Stimulated activated CD8-positive, alpha-beta memory T cell treated with anti-CD3 and anti-CD28 coated beads, Interleukin-7, amount 100 ng/mL, for 4 hours (primary cell): ENCODE measurements around the gene CCDC142.
"Not testable (repeated sequence)": the region's sequence is repeated elsewhere in the genome, so short reads cannot be mapped to it uniquely, and the experiment has no call there.

Experiments used
- DNase-seq, 2 donors: peaks; one replicate each; pipeline ENCODE4 v3.0.0-alpha.2; 2020; ENCODE audit warnings: low read depth in 2 of 2

CCDC142 gene

DNA sequence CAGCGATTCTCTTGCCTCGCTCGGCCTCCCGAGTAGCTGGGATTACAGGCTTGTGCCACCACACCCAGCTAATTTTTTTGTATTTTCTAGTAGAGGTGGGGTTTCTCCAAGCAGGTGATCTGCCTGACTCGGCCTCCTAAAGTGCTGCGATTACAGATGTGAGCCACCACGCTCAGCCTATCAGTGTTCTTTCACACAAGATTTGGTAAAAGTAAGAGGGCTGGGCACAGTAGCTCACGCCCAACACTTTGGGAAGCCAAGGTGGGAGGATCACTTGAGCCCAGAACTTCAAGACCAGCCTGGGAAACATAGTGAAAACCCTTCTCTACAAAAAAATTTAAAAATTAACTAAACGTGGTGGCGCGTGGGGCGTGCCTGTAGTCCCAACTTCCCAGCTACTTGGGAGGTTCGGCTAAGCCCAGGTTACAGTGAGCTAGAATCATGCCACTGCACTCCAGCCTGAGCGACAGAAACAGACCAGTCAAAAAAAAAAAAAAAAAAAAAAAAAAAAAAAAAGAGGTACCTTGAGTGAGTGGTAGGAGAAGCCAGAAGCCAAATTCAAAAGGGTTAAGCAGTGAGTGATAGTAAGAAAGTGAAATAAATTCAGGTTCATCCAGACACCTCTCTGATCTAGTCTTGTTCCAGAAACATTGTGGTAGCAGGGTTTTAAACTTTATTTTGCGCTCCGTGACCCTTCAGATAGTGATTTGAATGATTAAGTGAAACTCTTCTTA is 11.3 kb downstream of the CCDC142 start:
- no peak for DNase-seq

DNA sequence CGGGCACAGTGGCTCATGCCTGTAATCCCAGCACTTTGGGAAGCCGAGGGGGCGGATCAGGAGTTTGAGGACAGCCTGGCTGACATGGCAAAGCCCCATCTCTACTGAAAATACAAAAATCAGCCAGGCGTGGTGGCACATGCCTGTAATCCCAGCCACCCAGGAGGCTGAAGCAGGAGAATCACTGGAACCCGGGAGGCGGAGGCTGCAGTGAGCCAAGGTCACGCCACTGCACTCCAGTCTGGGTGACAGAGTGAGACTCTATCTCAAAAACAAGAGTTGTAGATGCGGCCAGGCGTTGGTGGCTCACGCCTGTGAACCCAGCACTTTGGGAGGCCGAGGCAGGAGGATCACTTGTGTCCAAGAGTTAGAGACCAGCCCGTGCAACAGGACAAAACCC is 12.1 kb downstream of the CCDC142 start:
- DNase-seq = not testable (repeated sequence)

DNA sequence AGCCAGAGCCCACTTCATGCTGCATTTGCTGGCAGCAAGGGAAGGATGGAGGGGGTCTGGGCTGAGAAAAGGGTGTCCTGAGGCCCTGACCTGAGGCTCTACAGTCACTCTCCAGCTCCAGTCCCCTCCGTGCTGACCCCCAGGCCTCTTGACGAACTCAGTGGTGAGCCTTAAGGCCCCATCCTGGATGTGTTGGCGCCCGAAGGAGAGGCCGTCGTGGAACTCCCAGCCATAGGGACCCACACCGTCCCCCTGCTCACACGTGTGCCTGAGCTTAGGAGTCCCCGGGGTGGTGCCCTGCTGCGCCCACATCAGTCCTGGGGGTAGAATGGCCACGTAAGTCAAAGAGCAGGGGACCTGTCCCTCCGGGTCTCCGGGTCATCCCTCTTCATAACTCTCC is 18.4 kb downstream of the CCDC142 start:
- DNase-seq = no peak

GRCh38 chr2:74462786-74463105 is 20.1 kb downstream of the CCDC142 start:
- DNase-seq = no peak

- DNase-seq = no peak
Measured at GRCh38 chr2:74462054-74462785, 20.6 kb downstream of the CCDC142 start.

- no peak for DNase-seq
Measured at GRCh38 chr2:74461187-74462053, 21.4 kb downstream of the CCDC142 start.

- not testable (repeated sequence) for DNase-seq
Measured at GRCh38 chr2:74460187-74460586, 22.6 kb downstream of the CCDC142 start.

DNA sequence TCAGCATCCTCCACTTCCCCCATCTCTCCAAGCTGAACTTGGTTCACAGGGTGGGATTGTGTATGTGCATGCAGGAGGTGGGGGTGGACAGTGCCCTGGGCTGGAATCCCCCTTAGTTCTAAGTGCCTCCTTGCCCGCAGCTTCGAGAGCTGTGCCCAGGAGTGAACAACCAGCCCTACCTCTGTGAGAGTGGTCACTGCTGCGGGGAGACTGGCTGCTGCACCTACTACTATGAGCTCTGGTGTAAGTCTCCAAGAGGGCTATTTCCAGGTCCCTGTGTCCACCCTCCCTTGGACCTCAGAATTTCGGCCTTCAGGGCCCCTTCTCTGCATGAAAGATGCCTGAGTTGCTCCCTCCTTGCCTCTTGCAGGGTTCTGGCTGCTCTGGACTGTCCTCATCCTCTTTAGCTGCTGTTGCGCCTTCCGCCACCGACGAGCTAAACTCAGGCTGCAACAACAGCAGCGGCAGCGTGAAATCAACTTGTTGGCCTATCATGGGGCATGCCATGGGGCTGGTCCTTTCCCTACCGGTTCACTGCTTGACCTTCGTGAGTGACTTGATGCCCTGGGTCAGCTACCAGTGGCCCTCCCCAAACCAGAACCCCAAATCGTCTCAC is 23.2 kb downstream of the CCDC142 start:
- not testable (repeated sequence) for DNase-seq

- DNase-seq = no peak
Measured at GRCh38 chr2:74458938-74459363, 23.8 kb downstream of the CCDC142 start.

DNA sequence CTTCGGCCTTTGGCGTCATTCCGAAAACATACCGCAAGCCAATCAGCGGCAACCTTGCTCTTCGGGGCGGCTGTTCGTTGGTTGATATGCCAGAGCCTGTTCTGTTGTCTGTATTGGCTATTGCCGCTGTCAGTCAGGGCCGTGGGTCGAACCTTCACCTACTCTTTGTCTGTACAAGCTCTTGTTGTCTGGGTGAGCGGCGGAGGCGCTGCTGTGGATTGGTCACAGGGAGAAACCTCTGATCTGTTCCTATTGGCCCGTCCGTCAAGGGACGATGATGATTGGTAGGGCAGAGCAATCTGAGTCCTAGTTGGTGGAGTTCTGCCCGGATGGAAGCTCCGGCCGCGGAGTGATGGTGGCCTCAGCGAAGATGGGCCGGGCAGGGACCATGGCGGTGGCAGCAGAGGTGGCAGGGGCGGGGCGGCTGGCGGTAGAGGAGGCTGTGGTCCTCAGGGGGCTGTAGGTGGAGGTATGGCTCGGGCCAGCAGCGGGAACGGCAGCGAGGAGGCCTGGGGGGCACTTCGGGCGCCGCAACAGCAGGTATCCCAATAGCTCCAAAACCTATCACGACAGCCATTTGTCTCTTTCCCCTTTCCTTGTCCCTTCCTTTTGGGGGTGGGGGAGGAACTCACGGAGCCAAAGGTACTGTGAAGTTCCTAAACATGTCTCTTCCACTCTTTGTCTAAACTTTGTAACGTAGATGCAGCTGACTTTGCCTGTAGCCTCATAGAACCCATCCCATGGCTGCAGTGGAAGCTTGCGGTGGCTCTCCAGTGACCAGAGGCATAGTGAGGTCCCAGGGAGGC is 24.5 kb downstream of the CCDC142 start, which contains the start of gene WBP1:
Gene WBP1 (plus strand): TSS at position 307 of the 806 bp plus-strand sequence. CDS start 165 bp downstream, at position 472.
- peak; percentile 98 to 100 for DNase-seq

DNA sequence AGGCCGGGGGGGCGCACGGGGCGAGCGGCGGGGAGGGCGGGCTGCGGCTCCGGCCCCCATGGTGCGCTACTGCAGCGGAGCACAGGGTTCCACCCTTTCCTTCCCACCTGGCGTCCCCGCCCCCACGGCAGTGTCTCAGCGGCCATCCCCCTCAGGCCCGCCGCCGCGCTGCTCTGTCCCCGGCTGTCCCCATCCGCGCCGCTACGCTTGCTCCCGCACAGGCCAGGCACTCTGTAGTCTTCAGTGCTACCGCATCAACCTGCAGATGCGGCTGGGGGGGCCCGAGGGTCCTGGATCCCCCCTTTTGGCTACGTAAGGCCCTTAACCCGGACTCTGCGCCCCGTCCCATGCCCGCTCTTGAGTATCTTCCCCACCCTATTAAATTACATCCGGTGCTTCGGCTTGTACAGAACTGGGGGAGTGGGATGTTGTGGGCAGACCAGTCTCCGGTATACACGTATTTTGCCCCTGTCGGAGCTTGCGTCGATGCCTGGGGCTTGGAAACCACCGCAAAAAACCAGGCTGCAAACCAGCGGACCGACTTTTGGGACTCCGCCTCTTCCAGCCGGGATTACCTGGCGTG is 25.2 kb downstream of the CCDC142 start:
- peak; percentile 73 to 87 for DNase-seq

DNA sequence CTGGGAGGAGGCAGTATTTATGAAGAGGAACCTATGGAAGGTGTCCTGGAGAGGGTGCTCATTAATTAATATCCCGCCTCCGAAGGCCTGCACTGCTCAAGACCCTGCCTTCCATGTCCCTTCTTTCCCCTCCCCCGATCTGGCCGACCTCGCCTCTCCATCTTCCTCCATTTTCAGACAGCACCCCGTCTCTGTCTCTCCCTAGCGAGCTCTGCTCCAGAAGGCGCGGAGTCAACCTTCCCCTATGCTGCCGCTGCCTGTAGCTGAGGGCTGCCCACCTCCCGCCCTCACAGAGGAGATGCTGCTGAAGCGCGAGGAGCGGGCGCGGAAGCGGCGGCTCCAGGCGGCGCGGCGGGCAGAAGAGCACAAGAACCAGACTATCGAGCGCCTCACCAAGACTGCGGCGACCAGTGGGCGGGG is 25.7 kb downstream of the CCDC142 start:
- no peak for DNase-seq

GRCh38 chr2:74454654-74455511 is 27.9 kb downstream of the CCDC142 start, which contains the start of gene INO80B:
Gene INO80B, plus strand, starts transcription at chr2:74455087. Its CDS starts 30 bp downstream, at chr2:74455117.
- peak; percentile 91 to 97 for DNase-seq

- no peak for DNase-seq
Measured at GRCh38 chr2:74450570-74451190, 32.1 kb downstream of the CCDC142 start.

GRCh38 chr2:74448771-74449170 is 34.0 kb downstream of the CCDC142 start:
- no peak for DNase-seq

DNA sequence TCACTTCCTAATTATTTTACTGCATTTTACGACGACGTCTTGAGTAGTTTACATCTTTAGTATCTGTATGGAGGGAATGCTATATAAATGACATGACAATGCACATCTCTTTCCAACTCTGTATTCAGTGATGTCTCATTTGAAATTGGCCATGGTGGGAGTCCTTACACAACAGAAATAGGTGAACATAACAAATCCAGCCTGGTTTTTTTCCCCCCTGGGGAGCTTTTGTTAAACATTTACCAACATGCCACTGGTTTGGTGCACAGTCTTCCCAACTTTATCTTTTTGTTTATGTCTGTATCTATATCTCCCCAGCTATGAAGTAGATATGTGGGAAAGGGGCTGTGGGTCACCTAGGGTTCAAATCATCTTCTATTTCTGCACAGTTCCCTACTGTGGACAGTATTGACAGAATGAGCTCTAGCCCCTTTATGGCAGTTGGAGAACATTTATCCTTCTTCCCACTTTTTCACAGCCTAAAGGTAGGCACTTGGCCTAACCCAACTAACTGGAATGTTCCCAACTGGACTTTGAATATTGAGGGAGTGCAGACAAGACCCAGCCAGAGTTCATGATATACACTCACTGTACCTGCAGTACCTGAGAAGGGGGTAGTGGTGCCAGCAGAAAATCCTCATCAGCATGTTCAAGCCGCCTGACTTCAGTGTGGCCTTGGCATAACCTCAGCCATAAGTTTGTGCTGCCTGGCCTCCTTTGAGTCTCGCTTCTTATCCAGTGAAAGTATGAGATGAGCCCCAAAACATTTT is 35.4 kb downstream of the CCDC142 start:
- no peak for DNase-seq

DNA sequence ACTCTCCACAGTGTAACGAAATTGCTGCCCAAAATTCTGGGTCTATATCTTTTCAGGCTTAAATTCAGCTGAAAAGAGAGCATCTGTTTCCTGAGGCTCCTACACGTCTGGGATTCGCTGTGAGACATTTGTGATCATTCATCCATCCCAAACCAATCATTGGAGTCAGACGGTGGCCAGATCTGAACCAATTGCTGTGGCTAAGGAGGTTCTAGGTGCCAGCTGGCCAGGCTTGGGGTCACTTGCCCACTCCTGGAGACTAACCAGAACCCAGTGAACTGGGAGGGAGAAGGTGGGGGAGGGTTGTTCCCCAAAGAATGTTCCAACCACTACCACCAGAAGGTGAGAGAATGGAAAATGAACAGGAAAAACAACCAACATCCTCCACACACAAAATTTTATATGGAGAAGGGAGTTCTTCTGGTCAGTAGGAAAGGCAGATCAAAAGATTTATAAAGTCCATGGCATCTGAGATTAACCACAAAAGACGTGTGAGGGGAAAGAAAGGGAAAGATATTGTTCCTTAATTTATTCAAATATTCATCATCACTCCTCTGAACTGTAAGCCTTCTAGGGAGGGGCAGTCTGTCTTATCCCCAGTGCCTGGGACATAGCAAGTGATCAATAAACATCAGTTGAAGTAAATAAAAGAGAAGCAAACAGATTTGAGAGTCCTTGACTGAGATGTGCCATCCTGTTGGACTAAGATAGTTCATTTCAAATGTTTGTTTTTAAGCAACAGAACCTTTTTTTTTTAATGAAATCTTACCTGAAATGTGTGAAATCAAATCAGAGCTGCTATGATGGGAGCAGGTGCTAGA is 38.1 kb downstream of the CCDC142 start:
- DNase-seq = no peak
